ENCODE measurements around the gene ZDHHC11B.
"Not testable (repeated sequence)": the region's sequence is repeated elsewhere in the genome, so short reads cannot be mapped to it uniquely, and the experiment has no call there.

ZDHHC11B gene

GRCh38 chr5:783049-783802, 1.3 kb downstream of the ZDHHC11B start:
- DNase-seq: not testable (repeated sequence)

- not testable (repeated sequence) for DNase-seq
These were observed 2.2 kb downstream of the ZDHHC11B start for GRCh38 chr5:782356-782755.

- DNase-seq: not testable (repeated sequence)
These were observed 4.0 kb downstream of the ZDHHC11B start for GRCh38 chr5:780571-780970.

GRCh38 chr5:778967-779366, 5.6 kb downstream of the ZDHHC11B start:
- not testable (repeated sequence) for DNase-seq

GRCh38 chr5:778421-778820, 6.1 kb downstream of the ZDHHC11B start:
- DNase-seq: not testable (repeated sequence)

GRCh38 chr5:777756-778161, 6.8 kb downstream of the ZDHHC11B start:
- no peak for DNase-seq

- no peak for DNase-seq
These were observed 7.4 kb downstream of the ZDHHC11B start for GRCh38 chr5:776862-777711.

- DNase-seq: no peak
These were observed 8.3 kb downstream of the ZDHHC11B start for GRCh38 chr5:775961-776861.

GRCh38 chr5:775595-775960, 9.0 kb downstream of the ZDHHC11B start:
- not testable (repeated sequence) for DNase-seq

GRCh38 chr5:774854-775505, 9.5 kb downstream of the ZDHHC11B start:
- DNase-seq: not testable (repeated sequence)

GRCh38 chr5:774304-774703, 10.2 kb downstream of the ZDHHC11B start:
- not testable (repeated sequence) for DNase-seq

- no peak for DNase-seq
These were observed 10.8 kb downstream of the ZDHHC11B start for GRCh38 chr5:773517-774264.

- DNase-seq: not testable (repeated sequence)
These were observed 11.6 kb downstream of the ZDHHC11B start for GRCh38 chr5:772931-773330.

- DNase-seq: not testable (repeated sequence)
These were observed 12.0 kb downstream of the ZDHHC11B start for GRCh38 chr5:772547-772890.

- not testable (repeated sequence) for DNase-seq
These were observed 12.5 kb downstream of the ZDHHC11B start for GRCh38 chr5:771841-772546.

- not testable (repeated sequence) for DNase-seq
These were observed 13.3 kb downstream of the ZDHHC11B start for GRCh38 chr5:771087-771781.

GRCh38 chr5:770585-770984, 13.9 kb downstream of the ZDHHC11B start:
- DNase-seq: not testable (repeated sequence)

GRCh38 chr5:769485-770145, 14.9 kb downstream of the ZDHHC11B start:
- not testable (repeated sequence) for DNase-seq

GRCh38 chr5:766666-767431, 17.7 kb downstream of the ZDHHC11B start:
- no peak for DNase-seq

All from DMS53 (cell line).